Hepatocyte (in vitro differentiated cells): Measurements from ENCODE around the gene OTOG. TPM values are rescaled to one million over a fixed set of nuclear protein-coding genes. Genes with fewer than 3 reads are reported as not detected.

Experiments
- DNase-seq: peaks from one replicate; pipeline ENCODE4 v3.0.0-alpha.2; 2016; ENCODE audit warnings: low spot score
- H2AFZ ChIP-seq: fragments of 200-600 bp; sonication (generic); 2 replicates; pipeline ENCODE4 v1.6.0; 2016; ENCODE audit warnings: antibody characterized with exemption, mild to moderate bottlenecking
- H3K27ac ChIP-seq: fragments of 200-600 bp; sonication (generic); 2 replicates; pipeline ENCODE4 v1.5.1; 2016; ENCODE audit warnings: mild to moderate bottlenecking
- H3K27me3 ChIP-seq: fragments of 200-600 bp; sonication (generic); 2 replicates; pipeline ENCODE4 v1.6.1; 2016
- H3K36me3 ChIP-seq: fragments of 200-600 bp; sonication (generic); replicated peaks from 2 replicates; pipeline ENCODE4 v1.5.1; 2016; ENCODE audit warnings: low read depth; ENCODE audit not compliant: insufficient read depth
- H3K4me1 ChIP-seq: fragments of 200-600 bp; sonication (generic); 2 replicates; pipeline ENCODE4 v1.5.1; 2016; ENCODE audit warnings: mild to moderate bottlenecking, moderate library complexity; ENCODE audit not compliant: insufficient read depth
- H3K4me2 ChIP-seq: fragments of 200-600 bp; sonication (generic); 2 replicates; pipeline ENCODE4 v1.6.0; 2016
- H3K4me3 ChIP-seq: fragments of 200-600 bp; sonication (generic); 2 replicates; pipeline ENCODE4 v1.5.1; 2016; ENCODE audit warnings: mild to moderate bottlenecking
- H3K79me2 ChIP-seq: fragments of 200-600 bp; sonication (generic); 2 replicates; pipeline ENCODE4 v1.6.0; 2017; ENCODE audit warnings: mild to moderate bottlenecking
- H3K9me2 ChIP-seq: fragments of 200-600 bp; sonication (generic); replicated peaks from 2 replicates; pipeline ENCODE4 v1.6.0; 2017; ENCODE audit warnings: mild to moderate bottlenecking; ENCODE audit not compliant: insufficient read depth
- H3K9me3 ChIP-seq: fragments of 200-600 bp; sonication (generic); 2 replicates; pipeline ENCODE4 v1.5.1; 2016; ENCODE audit warnings: low read depth, mild to moderate bottlenecking
- H4K20me1 ChIP-seq: fragments of 200-600 bp; sonication (generic); 2 replicates; pipeline ENCODE4 v1.6.0; 2016; ENCODE audit warnings: mild to moderate bottlenecking; ENCODE audit not compliant: insufficient read depth, poor library complexity, severe bottlenecking
- EZH2 ChIP-seq: fragments of 200-600 bp; sonication (generic); IDR thresholded peaks from 2 replicates; pipeline ENCODE4 v1.6.1; 2016; ENCODE audit warnings: antibody characterized with exemption, mild to moderate bottlenecking, borderline replicate concordance
- EZH2phosphoT487 ChIP-seq: fragments of 200-600 bp; sonication (generic); IDR thresholded peaks from one replicate; pipeline ENCODE4 v1.6.1; 2018; ENCODE audit warnings: antibody characterized with exemption, mild to moderate bottlenecking, low read depth, moderate library complexity; ENCODE audit not compliant: unreplicated experiment, severe bottlenecking
- WGBS: methylation state at CpG from one replicate; pipeline ENCODE4 v1.1.6; 2016; ENCODE audit warnings: low lambda C conversion rate; ENCODE audit errors: missing lambda C conversion rate; 5-methylcytosine and 5-hydroxymethylcytosine counted together
- polyA plus RNA-seq: library from polyadenylated mRNA; unstranded; fragments of >200 nt; fragmentation: Nextera tagmentation; extraction: Ambion mirVana; gene quantifications from 2 replicates; pipeline ENCODE4 v1.2.1, GENCODE V29; 2016
- total RNA-seq: library from RNA; depleted of rRNA; stranded (reverse); fragments of >200 nt; gene quantifications from 2 replicates; pipeline ENCODE4 v1.2.3, GENCODE V29; 2014
- TF ChIP-seq, protein P1 (sequence below): fragments of 200-600 bp; sonication (generic); IDR thresholded peaks from 2 replicates; pipeline ENCODE4 v1.5.1; 2016; ENCODE audit warnings: antibody characterized with exemption, mild to moderate bottlenecking; ENCODE audit not compliant: poor library complexity

Gene OTOG
- total and polyA plus RNA-seq, 2 experiments from 2014 or later, result 0.27 to 2.0 TPM

DNA sequence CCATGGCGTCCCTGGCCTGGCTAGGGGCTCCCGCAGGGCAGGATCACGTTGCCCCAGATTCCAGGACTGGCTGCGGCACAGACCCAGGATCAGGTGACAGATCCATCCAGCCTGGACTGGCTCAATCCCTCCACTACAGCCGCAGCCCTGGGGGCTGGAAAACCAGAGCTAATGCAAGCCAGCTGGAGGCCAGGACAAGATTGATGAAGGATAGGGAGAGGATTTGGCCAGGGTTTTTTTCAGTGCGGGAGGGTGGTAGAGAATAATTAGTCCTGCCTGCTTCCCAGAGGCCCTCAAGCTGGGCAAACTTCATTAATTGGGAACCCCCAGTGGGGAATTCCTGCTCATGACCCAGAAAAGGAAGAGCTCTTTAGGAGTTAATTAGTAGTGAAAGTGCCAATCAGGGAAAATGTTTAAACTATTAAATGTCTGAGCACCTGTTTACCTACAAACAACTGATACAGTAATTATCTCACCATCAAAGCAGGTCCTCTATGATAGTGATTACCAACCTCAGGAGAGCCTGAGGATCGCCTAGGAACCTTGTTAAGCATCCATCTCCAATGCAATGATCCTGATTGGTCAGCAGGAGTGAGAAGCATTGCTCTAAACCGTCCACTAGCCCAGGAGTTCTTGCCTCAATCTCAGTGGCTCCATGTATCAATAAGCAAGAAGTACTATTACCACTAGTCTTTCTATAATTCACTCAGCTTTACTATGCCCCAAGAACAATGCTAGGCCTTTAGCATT, 139.3 kb downstream of the OTOG start:
- Histone ChIP-seq H3K27me3 (peaks cover 31% of the 10 kb centered on the region), H2AFZ (no peak overlapping the region), H3K27ac (no peak overlapping the region), H3K4me2 (no peak overlapping the region), H3K36me3 (no peaks in the 10 kb centered on the region), H3K79me2 (no peaks in the 10 kb centered on the region), H4K20me1 (no peaks in the 10 kb centered on the region), H3K9me3 (no peaks in the 10 kb centered on the region), H3K4me3 (no peak overlapping the region), H3K9me2 (no peaks in the 10 kb centered on the region), H3K4me1 (no peaks in the 10 kb centered on the region)
- 47% methylated on average over 8 of the region's 8 CpGs for WGBS
- DNase-seq, result no peak
- TF ChIP-seq EZH2phosphoT487, result no peak

DNA sequence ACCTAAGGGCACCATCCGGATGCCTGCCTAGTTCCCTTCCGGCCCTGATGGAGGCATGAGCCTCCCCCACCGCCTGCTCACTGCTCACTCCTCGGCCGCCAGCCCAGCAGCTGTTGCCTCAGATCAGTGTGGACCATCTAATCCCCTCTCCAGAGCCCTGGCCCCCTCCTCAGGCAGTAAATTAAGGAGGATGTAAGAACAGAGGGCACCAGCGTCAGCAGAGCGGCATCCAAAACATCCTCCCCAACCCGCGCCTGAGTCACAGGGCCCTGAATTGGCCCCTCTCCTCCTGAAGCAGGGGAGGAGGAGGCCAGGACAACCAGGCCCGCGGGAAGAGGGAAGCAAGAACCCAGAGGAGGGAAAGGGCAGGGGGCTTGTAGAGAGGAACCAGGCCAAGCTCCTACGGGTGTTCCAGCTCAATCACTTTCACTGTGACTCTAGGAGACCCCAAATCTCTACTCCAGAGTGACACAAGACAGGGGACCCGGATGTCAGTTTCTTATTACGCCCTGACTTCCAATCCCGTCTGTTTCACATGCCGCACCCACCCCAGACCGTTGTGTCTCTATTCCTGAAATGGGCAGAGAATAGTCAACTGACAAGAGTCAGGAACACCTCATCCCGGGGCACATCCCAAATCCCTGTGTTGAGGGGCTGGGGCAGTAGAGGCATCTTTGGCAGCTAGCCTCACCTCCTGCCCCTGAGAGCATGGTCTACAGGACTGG, 141.0 kb downstream of the OTOG start:
- 91% methylated on average over 18 of the region's 18 CpGs for WGBS
- Histone ChIP-seq H2AFZ (no peak overlapping the region), H3K9me2 (no peaks in the 10 kb centered on the region), H3K4me3 (no peak overlapping the region), H3K9me3 (no peaks in the 10 kb centered on the region), H3K4me1 (no peaks in the 10 kb centered on the region), H3K27ac (no peak overlapping the region), H3K27me3 (peaks cover 43% of the 10 kb centered on the region), H4K20me1 (no peaks in the 10 kb centered on the region), H3K36me3 (no peaks in the 10 kb centered on the region), H3K4me2 (no peak overlapping the region), H3K79me2 (no peaks in the 10 kb centered on the region)
- no peak for DNase-seq
- TF ChIP-seq EZH2phosphoT487 (no peak), EZH2 (no peak)
- TF ChIP-seq, protein P1, sequence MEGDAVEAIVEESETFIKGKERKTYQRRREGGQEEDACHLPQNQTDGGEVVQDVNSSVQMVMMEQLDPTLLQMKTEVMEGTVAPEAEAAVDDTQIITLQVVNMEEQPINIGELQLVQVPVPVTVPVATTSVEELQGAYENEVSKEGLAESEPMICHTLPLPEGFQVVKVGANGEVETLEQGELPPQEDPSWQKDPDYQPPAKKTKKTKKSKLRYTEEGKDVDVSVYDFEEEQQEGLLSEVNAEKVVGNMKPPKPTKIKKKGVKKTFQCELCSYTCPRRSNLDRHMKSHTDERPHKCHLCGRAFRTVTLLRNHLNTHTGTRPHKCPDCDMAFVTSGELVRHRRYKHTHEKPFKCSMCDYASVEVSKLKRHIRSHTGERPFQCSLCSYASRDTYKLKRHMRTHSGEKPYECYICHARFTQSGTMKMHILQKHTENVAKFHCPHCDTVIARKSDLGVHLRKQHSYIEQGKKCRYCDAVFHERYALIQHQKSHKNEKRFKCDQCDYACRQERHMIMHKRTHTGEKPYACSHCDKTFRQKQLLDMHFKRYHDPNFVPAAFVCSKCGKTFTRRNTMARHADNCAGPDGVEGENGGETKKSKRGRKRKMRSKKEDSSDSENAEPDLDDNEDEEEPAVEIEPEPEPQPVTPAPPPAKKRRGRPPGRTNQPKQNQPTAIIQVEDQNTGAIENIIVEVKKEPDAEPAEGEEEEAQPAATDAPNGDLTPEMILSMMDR, result no peak

DNA sequence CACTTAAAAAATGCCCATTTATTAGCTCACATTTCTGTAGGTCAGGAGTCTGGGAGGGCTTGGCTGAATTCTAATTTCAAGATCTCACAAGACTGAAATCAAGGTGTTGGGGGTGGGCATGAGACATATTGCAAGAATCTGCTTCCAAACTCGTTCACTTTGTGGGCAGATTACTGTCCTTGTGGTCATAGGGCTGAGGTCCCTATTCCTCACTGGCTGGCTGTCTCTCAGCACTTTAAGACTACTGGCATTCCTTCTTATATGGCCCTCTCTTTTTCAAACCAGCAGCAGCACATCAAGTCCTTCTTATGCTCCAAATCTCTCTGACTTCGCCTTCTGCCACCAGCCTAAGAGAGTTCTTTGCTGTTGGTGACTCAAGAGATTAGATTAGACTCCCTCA, 144.5 kb downstream of the OTOG start:
- peaks cover 65% of the 10 kb centered on the region for H3K27me3 ChIP-seq
- no peaks in the 10 kb centered on the region for H3K4me1 ChIP-seq
- no peak overlapping the region for H2AFZ ChIP-seq
- H3K4me3 ChIP-seq, result no peak overlapping the region
- 67% methylated on average over 2 of the region's 2 CpGs for WGBS
- no peak overlapping the region for H3K27ac ChIP-seq
- no peaks in the 10 kb centered on the region for H3K36me3 ChIP-seq
- no peaks in the 10 kb centered on the region for H3K9me2 ChIP-seq
- no peak for DNase-seq
- H4K20me1 ChIP-seq, result no peaks in the 10 kb centered on the region
- no peaks in the 10 kb centered on the region for H3K9me3 ChIP-seq
- no peak for TF ChIP-seq EZH2phosphoT487
- TF ChIP-seq, protein P1, result no peak
- no peak for TF ChIP-seq EZH2
- no peak overlapping the region for H3K4me2 ChIP-seq
- no peaks in the 10 kb centered on the region for H3K79me2 ChIP-seq

DNA sequence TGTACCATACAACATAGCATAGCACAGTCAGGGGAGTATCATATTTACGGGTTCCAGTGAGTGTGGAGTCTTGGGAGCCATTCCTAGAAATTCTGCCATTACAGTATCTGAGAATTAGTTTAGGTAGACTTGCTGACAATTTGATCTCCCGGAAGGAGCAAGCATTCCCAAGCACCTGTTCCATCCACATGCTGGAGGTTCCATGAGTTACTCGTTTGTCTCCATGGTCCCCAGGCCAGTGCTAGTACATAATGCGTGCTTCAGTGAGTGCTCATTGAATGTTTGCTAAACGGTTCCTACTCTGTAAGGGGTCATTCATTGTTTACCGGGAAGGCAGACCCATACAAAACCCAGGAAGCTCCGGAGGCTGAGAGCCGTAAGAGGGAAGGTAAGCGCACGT, 144.9 kb downstream of the OTOG start:
- H3K9me2 ChIP-seq, result no peaks in the 10 kb centered on the region
- H3K36me3 ChIP-seq, result no peaks in the 10 kb centered on the region
- WGBS, result 58% methylated on average over 10 of the region's 10 CpGs
- DNase-seq, result no peak
- H3K27me3 ChIP-seq, result peaks cover 69% of the 10 kb centered on the region
- no peaks in the 10 kb centered on the region for H3K9me3 ChIP-seq
- H3K4me3 ChIP-seq, result no peak overlapping the region
- no peak for TF ChIP-seq EZH2
- TF ChIP-seq EZH2phosphoT487, result no peak
- TF ChIP-seq, protein P1, result no peak
- no peaks in the 10 kb centered on the region for H3K79me2 ChIP-seq
- no peak overlapping the region for H3K4me2 ChIP-seq
- no peak overlapping the region for H3K27ac ChIP-seq
- no peaks in the 10 kb centered on the region for H3K4me1 ChIP-seq
- H4K20me1 ChIP-seq, result no peaks in the 10 kb centered on the region
- H2AFZ ChIP-seq, result no peak overlapping the region
